Superior temporal gyrus (tissue), 1 donor: ENCODE data around the gene MTFR1L.
A peak's percentile ranks its signal among the peaks of the same experiment; 100 is the strongest.

ENCODE experiments used
- DNase-seq: peaks from one replicate; pipeline ENCODE4 v3.0.0-alpha.2; 2016; ENCODE audit errors: extremely low spot score

Gene MTFR1L

DNA sequence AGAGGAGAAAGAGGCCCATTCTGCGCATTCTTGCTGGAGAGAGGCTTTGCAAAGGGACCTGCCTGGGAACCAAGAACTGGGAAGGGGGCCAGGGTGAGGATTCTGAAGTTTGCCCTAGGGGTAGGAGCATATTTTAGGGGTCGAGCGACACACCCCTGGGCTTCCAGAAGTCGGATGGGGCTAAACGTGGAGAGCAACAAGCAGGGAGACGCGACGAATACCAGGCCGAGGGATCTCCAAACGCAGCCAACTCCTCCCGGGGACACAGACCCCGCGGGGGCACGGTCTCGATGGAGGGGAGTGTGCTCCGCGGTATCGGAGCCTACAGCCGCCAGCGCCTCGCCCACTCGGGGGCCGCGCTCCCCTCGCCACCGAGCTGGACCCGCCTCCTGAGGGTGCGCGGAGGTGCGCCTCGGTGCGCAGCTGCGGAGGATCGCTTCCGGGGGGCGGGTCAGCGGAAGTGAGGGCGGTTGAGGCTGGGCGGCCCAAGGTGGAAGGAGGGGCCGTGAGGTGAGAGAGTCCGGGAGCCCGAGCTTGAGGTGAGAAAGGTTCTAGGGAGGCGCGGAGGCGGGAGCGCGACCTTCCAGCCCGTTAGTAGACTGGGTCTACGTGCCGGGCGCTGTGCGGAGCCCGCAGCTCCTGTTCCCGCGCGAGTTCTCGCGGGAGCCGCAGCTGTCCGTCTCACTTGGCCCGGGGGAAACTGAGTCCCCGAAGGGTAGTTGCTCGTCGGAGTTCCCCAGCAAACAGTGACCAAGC is at the start of gene MTFR1L:
TSS of gene MTFR1L (plus strand) at position 464 of the 756 bp plus-strand sequence. CDS start 3,151 bp downstream, outside the sequence.
- DNase-seq = peak; percentile 85

DNA sequence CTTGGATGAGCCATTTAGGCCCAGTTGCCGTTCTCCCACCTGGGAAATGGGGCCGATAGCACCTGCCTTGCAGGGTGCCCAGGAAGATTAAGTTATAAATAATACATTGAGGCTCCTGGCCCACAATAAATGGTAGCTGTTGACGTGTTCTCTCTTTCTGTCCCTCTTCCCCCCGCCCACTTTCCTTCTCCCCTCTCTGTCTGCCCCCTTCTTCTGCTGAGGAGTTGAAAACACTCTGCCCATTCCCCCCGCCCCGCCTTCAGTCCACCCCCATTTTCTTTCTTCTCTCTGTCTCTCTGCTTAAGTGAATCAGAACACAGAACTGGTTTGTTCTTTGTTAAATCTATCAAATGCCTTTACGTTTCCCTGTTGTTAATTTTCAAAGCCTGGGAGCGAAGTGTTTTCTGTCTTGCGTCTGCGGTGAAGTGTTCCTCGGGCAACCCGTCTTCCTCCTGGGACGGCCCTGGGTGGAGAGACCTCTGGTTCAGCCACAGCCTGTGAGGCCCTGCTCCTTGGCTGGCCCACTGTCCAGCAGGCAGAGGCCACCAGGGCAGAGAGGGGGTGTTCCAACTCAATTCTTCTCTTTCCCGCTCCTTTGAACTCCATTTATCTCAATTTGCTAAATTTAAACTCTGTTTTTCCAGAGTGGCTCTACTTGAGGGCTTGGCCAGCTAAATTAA is 49.1 kb upstream of the MTFR1L start:
- DNase-seq = no peak

DNA sequence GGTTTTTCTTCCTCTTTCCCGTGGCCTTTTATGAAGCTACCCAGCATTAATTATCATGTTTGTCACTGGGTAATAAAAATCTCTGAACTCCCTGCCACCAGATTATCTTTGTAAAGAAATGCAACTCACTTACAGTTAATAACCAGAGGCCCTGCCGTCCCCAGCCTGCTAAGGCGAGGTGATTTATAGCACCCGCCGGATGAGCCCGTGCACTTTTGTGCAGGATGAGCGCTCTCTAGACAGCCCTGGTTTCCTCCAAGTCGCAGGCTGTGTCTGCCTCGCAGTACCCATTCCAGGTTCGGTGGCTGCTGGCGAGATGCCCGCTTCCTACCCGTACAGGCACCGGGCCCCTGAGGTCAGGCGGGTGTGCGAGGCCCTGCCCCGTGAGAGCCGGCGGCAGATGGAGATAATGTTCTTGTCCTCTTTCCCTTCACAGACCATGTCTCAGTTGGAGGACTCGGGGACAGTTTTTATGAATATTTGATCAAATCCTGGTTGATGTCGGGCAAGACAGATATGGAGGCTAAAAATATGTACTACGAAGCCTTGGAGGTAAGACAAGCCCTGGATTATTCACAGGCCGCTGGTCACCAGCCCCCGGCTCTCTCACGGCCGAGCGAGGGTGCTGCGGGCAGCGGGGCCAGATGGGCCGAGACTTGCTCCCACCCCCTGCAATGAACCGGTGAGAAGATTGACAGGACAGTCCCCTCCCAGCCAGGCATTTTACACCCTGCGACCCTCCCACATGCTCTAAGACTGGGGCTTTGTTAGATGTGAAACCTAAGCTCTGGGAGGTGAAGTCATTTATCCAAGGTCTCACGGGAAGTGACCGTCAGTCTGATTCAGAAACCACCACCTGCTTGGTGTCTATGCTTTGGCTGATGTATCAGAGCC is 48.3 kb upstream of the MTFR1L start:
- DNase-seq = no peak

- DNase-seq = no peak
Observed at GRCh38 chr1:25772164-25772563, 47.6 kb upstream of the MTFR1L start.

GRCh38 chr1:25772692-25773245 is 47.0 kb upstream of the MTFR1L start:
- no peak for DNase-seq

DNA sequence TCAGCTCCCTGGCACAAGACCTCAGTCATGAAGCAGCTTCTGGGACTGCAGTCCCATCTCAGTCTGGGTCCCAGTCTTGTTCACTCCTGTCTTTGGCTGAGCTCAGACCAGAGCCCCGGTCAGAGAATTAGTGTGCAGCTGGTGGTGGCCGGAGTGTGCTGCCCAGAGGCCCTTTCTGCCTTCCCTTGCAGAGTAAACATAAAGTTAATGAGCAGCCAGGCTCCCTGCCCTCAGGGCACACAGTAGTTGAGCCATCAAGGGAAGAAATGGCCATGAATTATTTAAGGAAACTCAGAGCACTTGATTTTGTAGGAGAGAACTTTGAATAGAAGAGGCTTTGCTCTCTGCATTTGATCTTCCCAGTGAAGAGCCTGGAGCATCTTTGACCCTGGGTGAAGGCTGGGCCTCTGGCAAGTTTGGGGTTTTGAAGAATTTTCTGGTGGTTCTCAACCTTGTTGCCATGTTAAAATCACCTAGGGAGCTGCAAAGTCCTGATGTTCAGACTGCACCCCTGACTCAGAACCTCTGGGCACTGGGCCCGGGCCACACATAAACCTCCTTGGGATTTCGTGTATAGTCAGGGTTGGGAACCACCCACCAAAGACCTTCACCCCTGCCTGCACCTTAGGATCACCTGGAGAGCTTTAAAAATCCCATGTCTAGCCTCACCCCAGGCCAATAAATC is 46.2 kb upstream of the MTFR1L start:
- no peak for DNase-seq

GRCh38 chr1:25774206-25774803 is 45.4 kb upstream of the MTFR1L start:
- DNase-seq = no peak

- DNase-seq = no peak
Observed at GRCh38 chr1:25774921-25775771, 44.6 kb upstream of the MTFR1L start.

DNA sequence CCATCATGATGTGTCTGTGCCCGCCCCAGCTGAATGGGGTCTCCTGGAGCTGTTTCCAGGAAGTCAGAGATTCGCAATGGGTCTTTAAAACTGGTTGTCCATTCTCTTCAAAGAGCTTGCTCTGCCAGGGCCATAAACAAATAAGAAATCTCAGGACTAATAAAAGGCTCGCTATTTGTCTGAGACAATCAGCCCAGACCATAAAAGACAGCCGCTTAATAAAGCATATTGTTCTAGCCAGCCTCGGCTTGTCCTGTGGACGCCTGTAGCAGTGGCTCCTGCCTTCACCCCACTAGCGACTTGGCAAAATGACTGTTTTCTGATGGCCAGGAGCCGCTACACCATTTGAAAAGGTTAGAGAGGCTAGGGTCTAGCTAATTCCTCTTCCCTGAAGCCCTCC is 40.4 kb upstream of the MTFR1L start:
- DNase-seq = no peak

DNA sequence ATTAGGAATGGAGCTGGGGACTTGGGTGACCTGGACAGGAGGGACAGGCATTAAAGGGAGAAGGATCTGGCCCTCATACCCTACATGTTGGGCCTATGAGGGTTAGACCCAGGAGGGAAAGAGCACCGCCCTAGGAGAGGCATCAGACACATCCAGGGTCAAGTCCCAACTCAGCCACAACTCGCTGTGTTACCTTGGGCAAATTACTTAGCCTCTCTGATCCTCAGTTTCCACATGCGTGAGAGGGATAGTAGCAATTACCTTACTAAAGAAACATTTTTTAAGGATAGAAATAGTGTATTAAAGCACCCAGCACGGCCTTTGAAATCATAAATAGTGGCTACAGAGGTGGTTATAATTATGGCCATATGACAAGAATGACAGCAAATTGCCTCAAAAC is 39.9 kb upstream of the MTFR1L start:
- DNase-seq = no peak

GRCh38 chr1:25780318-25781129 is 39.2 kb upstream of the MTFR1L start:
- DNase-seq = no peak

DNA sequence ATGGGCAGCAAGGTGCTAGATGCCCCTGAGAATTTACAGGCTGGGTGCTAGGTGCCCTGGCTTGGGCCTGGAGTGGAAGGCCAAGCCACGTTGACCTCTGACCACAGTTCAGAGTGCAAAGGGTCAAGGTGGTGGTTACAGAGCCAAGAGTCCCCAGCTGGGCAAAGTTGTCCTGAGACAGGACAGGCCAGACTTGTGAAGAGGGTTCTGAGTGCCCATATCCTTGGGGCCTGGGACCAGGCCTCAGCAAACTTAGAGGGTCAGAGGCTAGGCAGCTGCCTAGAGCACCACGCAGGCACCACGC is 38.7 kb upstream of the MTFR1L start:
- no peak for DNase-seq

DNA sequence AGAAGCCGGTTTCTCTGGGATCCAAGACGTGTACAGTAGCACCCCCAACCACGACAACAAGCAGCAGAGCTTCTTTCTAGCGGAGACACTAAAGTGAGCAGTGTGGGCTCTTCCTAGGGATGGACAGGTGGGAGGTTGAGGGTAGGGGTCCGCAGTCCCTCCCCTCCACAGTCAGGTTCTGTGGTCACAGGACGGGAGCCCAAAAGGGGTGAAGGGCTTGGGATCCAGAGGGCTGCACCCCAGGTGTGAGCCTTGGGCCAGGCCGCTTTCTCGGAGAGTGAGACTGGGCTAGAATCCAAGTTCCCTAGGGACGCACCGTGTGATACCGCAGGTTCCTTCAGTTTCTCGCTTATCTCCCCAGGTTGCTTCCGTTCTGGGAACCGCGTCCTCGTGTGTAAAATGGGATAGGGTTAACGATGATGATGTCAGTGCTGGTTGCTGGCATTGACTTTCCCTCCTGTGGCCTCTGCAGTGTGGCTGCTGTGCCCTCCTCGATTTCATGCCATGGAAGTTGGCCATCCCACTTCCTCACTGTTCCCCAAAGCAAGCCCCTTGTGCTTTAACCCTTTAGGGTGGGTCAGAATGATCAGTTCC is 37.0 kb upstream of the MTFR1L start:
- DNase-seq = no peak

GRCh38 chr1:25784575-25785051 is 35.1 kb upstream of the MTFR1L start:
- DNase-seq = no peak

GRCh38 chr1:25785333-25786067 is 34.3 kb upstream of the MTFR1L start:
- DNase-seq = no peak

- peak; percentile 45 for DNase-seq
Observed at GRCh38 chr1:25786887-25787759, 32.6 kb upstream of the MTFR1L start.

DNA sequence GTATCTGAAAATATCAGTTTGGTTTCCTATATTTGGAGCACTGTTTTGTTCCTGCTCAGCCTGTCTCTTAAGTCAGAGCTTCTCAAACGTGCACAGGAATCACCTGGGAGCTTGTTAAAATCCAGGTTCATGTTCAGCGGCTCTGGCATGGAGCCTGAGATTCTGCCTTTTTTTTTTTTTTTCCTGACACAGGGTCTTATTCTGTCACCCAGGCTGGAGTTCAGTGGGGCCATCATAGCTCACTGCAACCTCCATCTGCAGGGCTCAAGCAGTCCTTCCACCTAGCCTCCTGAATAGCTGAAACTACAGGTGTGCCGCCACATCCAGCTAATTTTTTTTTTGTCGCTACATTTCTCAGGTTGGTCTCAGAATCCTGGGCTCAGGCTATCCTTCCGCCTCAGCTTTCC is 32.0 kb upstream of the MTFR1L start:
- DNase-seq = no peak
